NB4 (cell line): Measurements from ENCODE around the gene ATRN.

Experiments
- MYC ChIP-seq: IDR thresholded peaks from 2 replicates; pipeline ENCODE4 v1.6.1; 2011; ENCODE audit warnings: low read depth, low read length
- POLR2A ChIP-seq: IDR thresholded peaks from 2 replicates; pipeline ENCODE4 v1.6.1; 2011; ENCODE audit warnings: mild to moderate bottlenecking; ENCODE audit not compliant: insufficient read length; ENCODE audit errors: extremely low read depth
- TF ChIP-seq, protein P1 (sequence below): IDR thresholded peaks from one replicate; pipeline ENCODE4 v1.5.1; 2012; ENCODE audit warnings: low read depth, low read length
- TF ChIP-seq, protein P2 (sequence below): IDR thresholded peaks from 2 replicates; pipeline ENCODE4 v1.6.1; 2011; ENCODE audit warnings: low read depth, low read length

DNA sequence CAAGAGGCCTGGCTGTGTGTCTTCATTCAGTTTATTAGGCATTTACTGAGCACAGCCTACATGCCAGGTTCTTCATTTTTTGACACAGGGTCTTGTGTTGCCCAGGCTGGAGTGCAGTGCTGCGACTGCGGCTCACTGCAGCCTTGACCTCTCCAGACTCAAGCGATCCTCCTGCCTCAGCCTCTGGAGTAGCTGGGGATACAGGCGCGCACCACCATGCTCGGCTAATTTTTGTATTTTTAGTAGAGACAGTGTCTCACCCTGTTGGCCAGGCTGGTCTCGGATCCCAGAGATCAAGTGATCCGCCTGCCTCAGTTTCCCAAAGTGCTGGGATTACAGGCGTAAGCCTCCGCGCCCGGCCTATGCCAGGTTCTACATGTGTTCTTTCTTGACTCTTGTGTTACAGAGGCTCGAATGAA, 601 bp upstream of the ATRN start:
- TF ChIP-seq MYC (no peak), POLR2A (no peak)
- TF ChIP-seq, protein P1, sequence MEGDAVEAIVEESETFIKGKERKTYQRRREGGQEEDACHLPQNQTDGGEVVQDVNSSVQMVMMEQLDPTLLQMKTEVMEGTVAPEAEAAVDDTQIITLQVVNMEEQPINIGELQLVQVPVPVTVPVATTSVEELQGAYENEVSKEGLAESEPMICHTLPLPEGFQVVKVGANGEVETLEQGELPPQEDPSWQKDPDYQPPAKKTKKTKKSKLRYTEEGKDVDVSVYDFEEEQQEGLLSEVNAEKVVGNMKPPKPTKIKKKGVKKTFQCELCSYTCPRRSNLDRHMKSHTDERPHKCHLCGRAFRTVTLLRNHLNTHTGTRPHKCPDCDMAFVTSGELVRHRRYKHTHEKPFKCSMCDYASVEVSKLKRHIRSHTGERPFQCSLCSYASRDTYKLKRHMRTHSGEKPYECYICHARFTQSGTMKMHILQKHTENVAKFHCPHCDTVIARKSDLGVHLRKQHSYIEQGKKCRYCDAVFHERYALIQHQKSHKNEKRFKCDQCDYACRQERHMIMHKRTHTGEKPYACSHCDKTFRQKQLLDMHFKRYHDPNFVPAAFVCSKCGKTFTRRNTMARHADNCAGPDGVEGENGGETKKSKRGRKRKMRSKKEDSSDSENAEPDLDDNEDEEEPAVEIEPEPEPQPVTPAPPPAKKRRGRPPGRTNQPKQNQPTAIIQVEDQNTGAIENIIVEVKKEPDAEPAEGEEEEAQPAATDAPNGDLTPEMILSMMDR, result no peak
- TF ChIP-seq, protein P2, sequence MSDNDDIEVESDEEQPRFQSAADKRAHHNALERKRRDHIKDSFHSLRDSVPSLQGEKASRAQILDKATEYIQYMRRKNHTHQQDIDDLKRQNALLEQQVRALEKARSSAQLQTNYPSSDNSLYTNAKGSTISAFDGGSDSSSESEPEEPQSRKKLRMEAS, result no peak
